Activated B cell treated with CpG ODN at 0.5 μM for 24 hours (primary cell): ENCODE results near the gene GPD1L. TPM values are rescaled to one million over a fixed set of nuclear protein-coding genes. Genes with fewer than 3 reads are reported as not detected.

Source experiments
- ATAC-seq: fragments of 200-7000 bp; cut with Tn5 transposase; one replicate; pipeline ENCODE4 v1.10.0; 2021; ENCODE audit warnings: low read depth, mild to moderate bottlenecking, moderate library complexity
- CTCF ChIA-PET: fragments of 350-600 bp; sonication (Branson Sonifier 250); formaldehyde crosslinking; loops from one replicate; lab custom pipeline; 2021; ENCODE audit warnings: antibody characterized with exemption; lab: Charles Lee
- POLR2A ChIA-PET: fragments of 350-600 bp; sonication (Branson Sonifier 250); formaldehyde crosslinking; loops from one replicate; lab custom pipeline; 2021; ENCODE audit warnings: antibody characterized with exemption; lab: Charles Lee
- DNase-seq: peaks from one replicate; pipeline ENCODE4 v3.0.0; 2022
- H3K27ac Mint-ChIP-seq: one replicate; pipeline ENCODE4 v1.8.0; 2020; ENCODE audit warnings: mixed read lengths
- H3K27me3 Mint-ChIP-seq: one replicate; pipeline ENCODE4 v1.8.0; 2021; ENCODE audit warnings: mixed read lengths
- H3K36me3 Mint-ChIP-seq: one replicate; pipeline ENCODE4 v1.8.0; 2021; ENCODE audit warnings: low read depth, mixed read lengths
- H3K4me1 Mint-ChIP-seq: one replicate; pipeline ENCODE4 v1.8.0; 2021; ENCODE audit warnings: mixed read lengths
- H3K4me3 Mint-ChIP-seq: one replicate; pipeline ENCODE4 v1.8.0; 2020; ENCODE audit warnings: mild to moderate bottlenecking, mixed read lengths
- H3K9me3 Mint-ChIP-seq: one replicate; pipeline ENCODE4 v1.8.0; 2020; ENCODE audit warnings: mixed read lengths
- CTCF ChIP-seq: fragments of 200-600 bp; IDR thresholded peaks from one replicate; pipeline ENCODE4 v1.8.0; 2022; ENCODE audit warnings: antibody characterized with exemption, mild to moderate bottlenecking
- intact Hi-C: fragments of 100-400 bp; cut with micrococcal nuclease; formaldehyde crosslinking; loops from one replicate; pipeline ENCODE4 v1.15.1; 2024
- total RNA-seq: library from RNA; stranded (reverse); gene quantifications from 2 replicates; pipeline ENCODE4 v1.2.3, GENCODE V29; 2022

Gene GPD1L
- total RNA-seq, 1 donor from 2014 or later: 8.2 TPM

DNA sequence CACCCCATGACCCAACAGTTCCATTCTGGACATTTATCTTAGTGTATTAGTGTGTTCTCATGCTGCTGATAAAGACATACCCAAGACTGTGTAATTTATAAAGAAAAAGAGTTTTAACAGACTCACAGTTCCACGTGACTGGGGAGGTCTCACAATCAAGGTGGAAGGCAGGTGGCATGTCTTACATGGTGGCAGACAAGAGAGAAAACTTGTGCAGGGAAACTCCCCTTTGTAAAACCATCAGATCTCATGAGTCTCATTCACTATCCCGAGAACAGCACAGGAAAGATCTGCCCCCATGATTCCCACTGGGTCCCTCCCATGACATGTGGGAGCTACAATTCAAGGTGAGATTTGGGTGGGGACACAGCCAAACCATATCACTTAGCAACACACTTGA lies 21.6 kb upstream of the GPD1L start:
- no peak overlapping the region for H3K4me3 Mint-ChIP-seq
- H3K36me3 Mint-ChIP-seq: no peaks in the 10 kb centered on the region
- no peak overlapping the region for H3K27ac Mint-ChIP-seq
- H3K4me1 Mint-ChIP-seq: peaks cover 10% of the 10 kb centered on the region
- no peak for ATAC-seq
- TF ChIP-seq CTCF: no peak
- H3K27me3 Mint-ChIP-seq: no peaks in the 10 kb centered on the region
- intact Hi-C loops: no loop called here
- DNase-seq: no peak
- peaks cover 4% of the 10 kb centered on the region for H3K9me3 Mint-ChIP-seq
- ChIA-PET POLR2A (no interaction called here), CTCF (no interaction called here)

DNA sequence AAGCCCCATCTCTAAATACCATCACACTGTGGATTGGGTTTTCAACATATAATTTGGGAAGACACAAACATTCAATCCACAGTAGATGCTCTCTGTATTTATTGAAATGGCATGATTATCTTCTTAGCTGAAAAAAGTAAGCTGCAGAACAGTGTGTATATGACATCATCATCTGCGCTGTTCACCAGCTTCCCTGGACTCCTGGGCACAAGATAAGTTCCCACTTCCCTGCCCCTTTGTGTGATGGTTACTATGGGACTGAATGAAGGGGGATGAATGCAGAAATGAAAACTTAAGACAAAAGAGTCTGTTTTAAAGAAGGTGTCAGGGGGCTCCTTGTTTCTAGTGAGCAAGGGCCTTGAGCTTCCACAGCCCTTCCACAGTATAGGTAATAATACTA lies 20.0 kb upstream of the GPD1L start:
- intact Hi-C loops: no loop called here
- DNase-seq (no peak), ATAC-seq (no peak)
- H3K36me3 Mint-ChIP-seq: no peaks in the 10 kb centered on the region
- POLR2A ChIA-PET: no interaction called here
- no peak overlapping the region for H3K27ac Mint-ChIP-seq
- TF ChIP-seq CTCF: no peak
- peaks cover 5% of the 10 kb centered on the region for H3K4me1 Mint-ChIP-seq
- H3K9me3 Mint-ChIP-seq: no peaks in the 10 kb centered on the region
- no peak overlapping the region for H3K4me3 Mint-ChIP-seq
- no peaks in the 10 kb centered on the region for H3K27me3 Mint-ChIP-seq
- CTCF ChIA-PET: no interaction called here

DNA sequence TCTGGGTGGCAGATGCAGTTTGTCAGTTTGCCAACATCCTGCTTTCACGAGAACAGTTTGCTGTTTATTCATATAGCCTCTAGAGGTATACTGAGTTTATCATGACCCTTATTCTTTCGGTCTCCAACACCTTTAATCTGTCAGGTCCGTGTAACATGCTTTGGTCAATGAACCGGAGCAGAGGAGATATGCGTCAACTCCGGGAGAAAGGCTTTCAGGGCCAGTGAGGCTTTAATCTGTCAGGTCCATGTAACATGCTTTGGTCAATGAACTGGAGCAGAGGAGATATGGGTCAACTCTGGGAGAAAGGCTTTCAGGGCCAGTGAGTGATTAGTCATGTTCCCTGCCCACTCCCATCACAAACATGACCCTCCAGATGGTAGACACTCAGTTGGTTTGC lies 16.9 kb upstream of the GPD1L start:
- ChIA-PET POLR2A (no interaction called here), CTCF (no interaction called here)
- H3K27me3 Mint-ChIP-seq: no peaks in the 10 kb centered on the region
- ATAC-seq (no peak), DNase-seq (no peak)
- intact Hi-C loops: no loop called here
- no peak overlapping the region for H3K4me3 Mint-ChIP-seq
- no peaks in the 10 kb centered on the region for H3K9me3 Mint-ChIP-seq
- H3K4me1 Mint-ChIP-seq: peaks cover 12% of the 10 kb centered on the region
- H3K27ac Mint-ChIP-seq: no peak overlapping the region
- no peak for TF ChIP-seq CTCF
- H3K36me3 Mint-ChIP-seq: no peaks in the 10 kb centered on the region

- DNase-seq (no peak), ATAC-seq (no peak)
- ChIA-PET POLR2A (no interaction called here), CTCF (no interaction called here)
- Mint-ChIP-seq H3K27me3 (no peaks in the 10 kb centered on the region), H3K36me3 (no peaks in the 10 kb centered on the region), H3K27ac (no peak overlapping the region), H3K9me3 (peaks cover 2% of the 10 kb centered on the region), H3K4me1 (peaks cover 12% of the 10 kb centered on the region), H3K4me3 (no peak overlapping the region)
- intact Hi-C loops: no loop called here
- no peak for TF ChIP-seq CTCF
Measured at GRCh38 chr3:32093204-32093603, 13.2 kb upstream of the GPD1L start.

DNA sequence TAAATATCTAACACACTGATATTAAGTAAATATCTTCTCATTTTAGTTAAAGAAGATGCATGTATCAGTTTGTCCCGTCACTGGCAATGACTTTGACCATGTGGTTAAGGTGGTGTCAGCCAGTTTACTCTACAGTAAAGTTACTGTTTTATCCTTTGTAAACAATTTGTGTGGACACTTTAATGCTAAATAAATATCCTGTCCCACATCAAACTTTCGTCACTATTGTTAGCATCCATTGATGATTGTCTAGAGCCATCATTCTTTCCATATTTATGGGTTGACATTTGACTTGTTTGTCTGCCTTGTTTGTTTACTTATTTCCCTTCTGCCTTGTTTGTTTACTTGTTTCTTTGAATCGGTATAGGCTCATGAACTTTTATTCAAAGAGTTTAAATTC lies 11.0 kb upstream of the GPD1L start:
- Mint-ChIP-seq H3K27me3 (no peaks in the 10 kb centered on the region), H3K4me1 (peaks cover 12% of the 10 kb centered on the region), H3K27ac (no peak overlapping the region), H3K36me3 (no peaks in the 10 kb centered on the region), H3K9me3 (peaks cover 2% of the 10 kb centered on the region), H3K4me3 (no peak overlapping the region)
- DNase-seq: no peak
- ChIA-PET POLR2A (no interaction called here), CTCF (no interaction called here)
- TF ChIP-seq CTCF: no peak
- no peak for ATAC-seq
- intact Hi-C loops: no loop called here
